ENCODE measurements around the gene PHC3.
"Not testable (repeated sequence)": the region's sequence is repeated elsewhere in the genome, so short reads cannot be mapped to it uniquely, and the experiment has no call there.

DNA sequence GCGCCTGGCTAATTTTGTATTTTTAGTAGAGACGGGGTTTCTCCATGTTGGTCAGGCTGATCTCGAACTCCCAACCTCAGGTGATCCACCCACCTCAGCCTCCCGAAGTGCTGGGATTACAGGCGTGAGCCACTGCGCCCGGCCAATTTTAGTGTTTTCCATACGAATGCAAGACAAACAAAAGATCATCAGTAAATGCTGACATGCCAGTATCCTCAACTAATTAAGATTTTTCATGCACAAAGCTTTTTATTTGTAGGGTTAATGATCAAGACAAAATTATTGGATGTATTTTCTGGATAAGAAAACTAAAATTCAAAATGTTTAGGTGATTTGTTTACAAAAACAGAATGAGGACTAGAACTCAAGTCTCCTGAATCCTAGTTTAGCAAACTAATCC is 67.4 kb downstream of the PHC3 start:
- not testable (repeated sequence) for TF ChIP-seq RAD51 (IDR thresholded peaks at IDR 0.05; ENCODE audit: borderline replicate concordance); JUN (CRISPR knock-in tag; IDR thresholded peaks at IDR 0.05); ZNF674 (CRISPR knock-in tag; IDR thresholded peaks at IDR 0.05; ENCODE audit: low read depth)
- TF ChIP-seq, protein P1, sequence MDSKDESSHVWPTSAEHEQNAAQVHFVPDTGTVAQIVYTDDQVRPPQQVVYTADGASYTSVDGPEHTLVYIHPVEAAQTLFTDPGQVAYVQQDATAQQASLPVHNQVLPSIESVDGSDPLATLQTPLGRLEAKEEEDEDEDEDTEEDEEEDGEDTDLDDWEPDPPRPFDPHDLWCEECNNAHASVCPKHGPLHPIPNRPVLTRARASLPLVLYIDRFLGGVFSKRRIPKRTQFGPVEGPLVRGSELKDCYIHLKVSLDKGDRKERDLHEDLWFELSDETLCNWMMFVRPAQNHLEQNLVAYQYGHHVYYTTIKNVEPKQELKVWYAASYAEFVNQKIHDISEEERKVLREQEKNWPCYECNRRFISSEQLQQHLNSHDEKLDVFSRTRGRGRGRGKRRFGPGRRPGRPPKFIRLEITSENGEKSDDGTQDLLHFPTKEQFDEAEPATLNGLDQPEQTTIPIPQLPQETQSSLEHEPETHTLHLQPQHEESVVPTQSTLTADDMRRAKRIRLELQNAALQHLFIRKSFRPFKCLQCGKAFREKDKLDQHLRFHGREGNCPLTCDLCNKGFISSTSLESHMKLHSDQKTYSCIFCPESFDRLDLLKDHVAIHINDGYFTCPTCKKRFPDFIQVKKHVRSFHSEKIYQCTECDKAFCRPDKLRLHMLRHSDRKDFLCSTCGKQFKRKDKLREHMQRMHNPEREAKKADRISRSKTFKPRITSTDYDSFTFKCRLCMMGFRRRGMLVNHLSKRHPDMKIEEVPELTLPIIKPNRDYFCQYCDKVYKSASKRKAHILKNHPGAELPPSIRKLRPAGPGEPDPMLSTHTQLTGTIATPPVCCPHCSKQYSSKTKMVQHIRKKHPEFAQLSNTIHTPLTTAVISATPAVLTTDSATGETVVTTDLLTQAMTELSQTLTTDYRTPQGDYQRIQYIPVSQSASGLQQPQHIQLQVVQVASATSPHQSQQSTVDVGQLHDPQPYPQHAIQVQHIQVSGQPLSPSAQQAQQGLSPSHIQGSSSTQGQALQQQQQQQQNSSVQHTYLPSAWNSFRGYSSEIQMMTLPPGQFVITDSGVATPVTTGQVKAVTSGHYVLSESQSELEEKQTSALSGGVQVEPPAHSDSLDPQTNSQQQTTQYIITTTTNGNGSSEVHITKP (CRISPR knock-in tag; IDR thresholded peaks at IDR 0.05; ENCODE audit: low read depth), result not testable (repeated sequence)
- TF ChIP-seq, protein P2, sequence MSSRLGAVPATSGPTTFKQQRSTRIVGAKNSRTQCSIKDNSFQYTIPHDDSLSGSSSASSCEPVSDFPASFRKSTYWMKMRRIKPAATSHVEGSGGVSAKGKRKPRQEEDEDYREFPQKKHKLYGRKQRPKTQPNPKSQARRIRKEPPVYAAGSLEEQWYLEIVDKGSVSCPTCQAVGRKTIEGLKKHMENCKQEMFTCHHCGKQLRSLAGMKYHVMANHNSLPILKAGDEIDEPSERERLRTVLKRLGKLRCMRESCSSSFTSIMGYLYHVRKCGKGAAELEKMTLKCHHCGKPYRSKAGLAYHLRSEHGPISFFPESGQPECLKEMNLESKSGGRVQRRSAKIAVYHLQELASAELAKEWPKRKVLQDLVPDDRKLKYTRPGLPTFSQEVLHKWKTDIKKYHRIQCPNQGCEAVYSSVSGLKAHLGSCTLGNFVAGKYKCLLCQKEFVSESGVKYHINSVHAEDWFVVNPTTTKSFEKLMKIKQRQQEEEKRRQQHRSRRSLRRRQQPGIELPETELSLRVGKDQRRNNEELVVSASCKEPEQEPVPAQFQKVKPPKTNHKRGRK (CRISPR knock-in tag; IDR thresholded peaks at IDR 0.05), result not testable (repeated sequence)
- TF ChIP-seq, protein P3, sequence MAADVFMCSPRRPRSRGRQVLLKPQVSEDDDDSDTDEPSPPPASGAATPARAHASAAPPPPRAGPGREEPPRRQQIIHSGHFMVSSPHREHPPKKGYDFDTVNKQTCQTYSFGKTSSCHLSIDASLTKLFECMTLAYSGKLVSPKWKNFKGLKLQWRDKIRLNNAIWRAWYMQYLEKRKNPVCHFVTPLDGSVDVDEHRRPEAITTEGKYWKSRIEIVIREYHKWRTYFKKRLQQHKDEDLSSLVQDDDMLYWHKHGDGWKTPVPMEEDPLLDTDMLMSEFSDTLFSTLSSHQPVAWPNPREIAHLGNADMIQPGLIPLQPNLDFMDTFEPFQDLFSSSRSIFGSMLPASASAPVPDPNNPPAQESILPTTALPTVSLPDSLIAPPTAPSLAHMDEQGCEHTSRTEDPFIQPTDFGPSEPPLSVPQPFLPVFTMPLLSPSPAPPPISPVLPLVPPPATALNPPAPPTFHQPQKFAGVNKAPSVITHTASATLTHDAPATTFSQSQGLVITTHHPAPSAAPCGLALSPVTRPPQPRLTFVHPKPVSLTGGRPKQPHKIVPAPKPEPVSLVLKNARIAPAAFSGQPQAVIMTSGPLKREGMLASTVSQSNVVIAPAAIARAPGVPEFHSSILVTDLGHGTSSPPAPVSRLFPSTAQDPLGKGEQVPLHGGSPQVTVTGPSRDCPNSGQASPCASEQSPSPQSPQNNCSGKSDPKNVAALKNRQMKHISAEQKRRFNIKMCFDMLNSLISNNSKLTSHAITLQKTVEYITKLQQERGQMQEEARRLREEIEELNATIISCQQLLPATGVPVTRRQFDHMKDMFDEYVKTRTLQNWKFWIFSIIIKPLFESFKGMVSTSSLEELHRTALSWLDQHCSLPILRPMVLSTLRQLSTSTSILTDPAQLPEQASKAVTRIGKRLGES (CRISPR knock-in tag; IDR thresholded peaks at IDR 0.05; ENCODE audit: borderline replicate concordance), result not testable (repeated sequence)
